Left renal cortex interstitium (tissue), 4 donors: Measurements from ENCODE around the gene RNF149. TPM values are rescaled to one million over a fixed set of nuclear protein-coding genes. Genes with fewer than 3 reads are reported as not detected.
"Not testable (repeated sequence)": the region's sequence is repeated elsewhere in the genome, so short reads cannot be mapped to it uniquely, and the experiment has no call there.

Source experiments
- DNase-seq, 4 donors: peaks; one replicate each; pipeline ENCODE4 v3.0.0-alpha.2; 2013; ENCODE audit warnings: low read depth in 4 of 4, low spot score in 2 of 4, missing footprints in 1 of 4
- polyA plus RNA-seq, 4 donors: library from polyadenylated mRNA; unstranded; fragments of 120-200 nt; gene quantifications; one replicate each; pipeline ENCODE4 v1.2.1, GENCODE V29; 2013; ENCODE audit not compliant: insufficient read length in 4 of 4

Gene RNF149
- polyA plus RNA-seq = 10 to 100 TPM; 30.8 to 73.8 (median 47.2) TPM

- DNase-seq = peak; percentile 80 to 87 (median 84)
Observed at GRCh38 chr2:101308432-101309210, at the start of gene RNF149. RNF149 (minus strand) TSS chr2:101308701; CDS start chr2:101308588, 113 bp downstream.

- DNase-seq = no peak
Observed at GRCh38 chr2:101357376-101357775, 48.9 kb upstream of the RNF149 start.

GRCh38 chr2:101356521-101356920 lies 48.0 kb upstream of the RNF149 start:
- DNase-seq = no peak

- no peak for DNase-seq
Observed at GRCh38 chr2:101356055-101356454, 47.6 kb upstream of the RNF149 start.

- no peak for DNase-seq
Observed at GRCh38 chr2:101355401-101356054, 47.0 kb upstream of the RNF149 start.

GRCh38 chr2:101354420-101355311 lies 46.2 kb upstream of the RNF149 start:
- no peak for DNase-seq

GRCh38 chr2:101352631-101353030 lies 44.1 kb upstream of the RNF149 start:
- DNase-seq = not testable (repeated sequence)

GRCh38 chr2:101351207-101351606 lies 42.7 kb upstream of the RNF149 start:
- no peak for DNase-seq

GRCh38 chr2:101349893-101350662 lies 41.6 kb upstream of the RNF149 start:
- DNase-seq = no peak

GRCh38 chr2:101348883-101349282 lies 40.4 kb upstream of the RNF149 start:
- DNase-seq = no peak

- no peak for DNase-seq
Observed at GRCh38 chr2:101346909-101347308, 38.4 kb upstream of the RNF149 start.

GRCh38 chr2:101344137-101344536 lies 35.6 kb upstream of the RNF149 start:
- no peak for DNase-seq

GRCh38 chr2:101342625-101343008 lies 34.1 kb upstream of the RNF149 start:
- DNase-seq = no peak

- no peak for DNase-seq
Observed at GRCh38 chr2:101341901-101342624, 33.6 kb upstream of the RNF149 start.

- no peak for DNase-seq
Observed at GRCh38 chr2:101341421-101341820, 32.9 kb upstream of the RNF149 start.

- DNase-seq = no peak
Observed at GRCh38 chr2:101340141-101340551, 31.6 kb upstream of the RNF149 start.

GRCh38 chr2:101339266-101339880 lies 30.9 kb upstream of the RNF149 start:
- DNase-seq = no peak

- DNase-seq = no peak
Observed at GRCh38 chr2:101337877-101338276, 29.4 kb upstream of the RNF149 start.
